PFSK-1 (cell line): ENCODE results near the gene NRSN1.

ENCODE experiments used
- FOXP2 ChIP-seq: optimal IDR thresholded peaks from 2 replicates; pipeline ENCODE3; 2011; ENCODE audit warnings: borderline replicate concordance, control low read depth, inconsistent platforms; ENCODE audit not compliant: insufficient read depth; ENCODE audit errors: extremely low read length, extremely low read depth
- POLR2AphosphoS5 ChIP-seq: IDR thresholded peaks from 2 replicates; pipeline ENCODE4 v1.6.1; 2012; ENCODE audit warnings: low read depth, mild to moderate bottlenecking, control low read depth, low read length, moderate library complexity
- REST ChIP-seq, 2 experiments: IDR thresholded peaks; 2 replicates each; pipeline versions ENCODE4 v1.6.1 to v1.8.0; 2011 to 2012; ENCODE audit warnings: low read depth in 2 of 2, low read length in 2 of 2, control low read depth in 1 of 2, inconsistent platforms in 1 of 2, mild to moderate bottlenecking in 1 of 2, moderate library complexity in 1 of 2; ENCODE audit not compliant: insufficient read depth in 1 of 2
- SIN3A ChIP-seq: IDR thresholded peaks from 2 replicates; pipeline ENCODE4 v1.6.1; 2012; ENCODE audit warnings: mild to moderate bottlenecking, low read length, moderate library complexity, borderline replicate concordance; ENCODE audit not compliant: insufficient read depth
- TAF1 ChIP-seq: IDR thresholded peaks from 2 replicates; pipeline ENCODE4 v1.6.1; 2012; ENCODE audit warnings: low read length, control low read depth, borderline replicate concordance; ENCODE audit not compliant: insufficient read depth

GRCh38 chr6:24080711-24081110, 45.3 kb upstream of the NRSN1 start:
- no peak for TF ChIP-seq REST (IDR thresholded peaks at IDR 0.05; ENCODE audit: insufficient read depth in 1 of 2, low read depth in 2 of 2, low read length in 2 of 2)
- no peak for TF ChIP-seq POLR2AphosphoS5
- no peak for TF ChIP-seq SIN3A
- TF ChIP-seq TAF1, result no peak
- TF ChIP-seq FOXP2, result no peak
